Osteoblast (primary cell): Measurements from ENCODE around the gene RASSF1. TPM values are rescaled to one million over a fixed set of nuclear protein-coding genes. Genes with fewer than 3 reads are reported as not detected.

ENCODE experiments used
- DNase-seq: peaks from one replicate; pipeline ENCODE4 v3.0.0; 2011; ENCODE audit warnings: low spot score, mixed read lengths; ENCODE audit not compliant: insufficient read length; ENCODE audit errors: missing footprints
- H2AFZ ChIP-seq: 2 replicates; pipeline ENCODE4 v1.6.0; 2011; ENCODE audit warnings: mild to moderate bottlenecking, low read length
- H3K27ac ChIP-seq: 2 replicates; pipeline ENCODE4 v1.5.1; 2011; ENCODE audit warnings: mild to moderate bottlenecking, low read depth, low read length, moderate library complexity
- H3K27me3 ChIP-seq: 2 replicates; pipeline ENCODE4 v1.6.0; 2012; ENCODE audit warnings: mild to moderate bottlenecking, control low read depth, inconsistent platforms, low read length, moderate library complexity; ENCODE audit not compliant: insufficient read depth
- H3K36me3 ChIP-seq: 2 replicates; pipeline ENCODE4 v1.5.1; 2011; ENCODE audit warnings: mild to moderate bottlenecking, low read length, control low read depth, moderate library complexity; ENCODE audit not compliant: insufficient read depth
- H3K4me1 ChIP-seq: 2 replicates; pipeline ENCODE4 v1.5.1; 2011; ENCODE audit warnings: mild to moderate bottlenecking, low read length, control low read depth, moderate library complexity; ENCODE audit not compliant: insufficient read depth
- H3K4me2 ChIP-seq: 2 replicates; pipeline ENCODE4 v1.6.0; 2011; ENCODE audit warnings: mild to moderate bottlenecking, low read length; ENCODE audit not compliant: insufficient read depth
- H3K4me3 ChIP-seq: fragments of 200-600 bp; sonication (generic); 3 replicates; pipeline ENCODE4 v1.5.1; 2012; ENCODE audit warnings: mild to moderate bottlenecking, low read length, inconsistent platforms; ENCODE audit not compliant: insufficient read depth
- H3K79me2 ChIP-seq: 2 replicates; pipeline ENCODE4 v1.6.0; 2012; ENCODE audit warnings: mild to moderate bottlenecking, low read length, control low read depth, inconsistent platforms; ENCODE audit not compliant: insufficient read depth
- H3K9me3 ChIP-seq: 2 replicates; pipeline ENCODE4 v1.5.1; 2011; ENCODE audit warnings: low read depth, low read length, control low read depth
- H4K20me1 ChIP-seq: 2 replicates; pipeline ENCODE4 v1.6.0; 2012; ENCODE audit warnings: mild to moderate bottlenecking, low read length, control low read depth; ENCODE audit not compliant: insufficient read depth
- total RNA-seq: library from RNA; depleted of rRNA; stranded (reverse); fragments of >200 nt; gene quantifications from 2 replicates; pipeline ENCODE4 v1.2.3, GENCODE V29; 2012
- TF ChIP-seq, protein P1 (sequence below): IDR thresholded peaks from 2 replicates; pipeline ENCODE4 v1.5.1; 2011; ENCODE audit warnings: mild to moderate bottlenecking, low read depth, low read length, moderate library complexity; ENCODE audit errors: extremely low read depth

The RASSF1 gene
- total RNA-seq, 1 donor, result 18.1 TPM

DNA sequence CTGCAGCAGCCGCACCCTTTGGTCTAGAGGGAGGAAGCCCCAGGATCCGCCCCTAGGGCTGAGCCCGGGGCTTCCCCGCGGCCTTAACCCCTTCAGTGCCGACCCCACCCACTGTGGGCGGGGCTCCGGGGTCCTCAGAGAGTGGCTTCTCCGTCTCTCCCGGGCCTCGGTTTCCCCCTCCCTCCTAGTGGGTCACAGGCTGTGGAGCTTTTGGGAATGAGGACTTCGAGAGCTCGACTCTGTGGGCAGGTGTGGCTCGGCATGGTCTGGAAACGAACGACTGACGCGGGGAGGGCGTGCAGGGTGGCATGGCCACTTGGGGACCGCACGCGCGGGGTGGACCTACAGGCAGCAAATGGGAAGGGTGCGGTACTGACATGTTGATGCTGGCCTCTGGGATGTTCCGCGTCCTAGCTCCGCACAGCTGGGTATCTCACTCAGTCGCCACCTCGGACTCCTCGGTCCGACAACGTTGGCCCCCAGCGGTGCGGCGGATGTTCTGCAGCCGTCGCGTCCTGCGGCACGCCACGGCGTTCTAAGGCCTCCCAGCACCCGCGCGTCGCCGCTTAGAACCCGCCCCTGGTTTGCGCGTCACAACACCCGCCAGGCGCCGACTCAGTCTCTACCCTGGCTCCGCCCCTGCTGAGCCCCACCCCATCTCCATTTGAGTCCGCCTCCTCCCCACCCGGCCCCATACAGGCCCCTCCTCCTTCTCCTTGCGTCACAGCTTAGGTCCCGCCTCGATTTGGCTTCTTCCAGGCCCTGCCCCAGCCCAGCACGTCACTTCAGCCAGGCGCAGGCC lies 41.6 kb downstream of the RASSF1 start, which contains the start of the genes HYAL3 and NAA80:
Gene HYAL3, minus strand, starts transcription at position 570 of the 802 bp plus-strand sequence. CDS start 3,803 bp downstream, outside the sequence.
Gene NAA80, minus strand, starts transcription at position 570 of the 802 bp plus-strand sequence. CDS start 1,942 bp downstream, outside the sequence.
- Histone ChIP-seq H3K36me3 (no peaks in the 10 kb centered on the region), H3K4me1 (peaks cover 21% of the 10 kb centered on the region), H3K27ac (peak within 1 kb of the TSS; percentile 85), H2AFZ (peak within 1 kb of the TSS; percentile 98), H3K4me2 (peak within 1 kb of the TSS; percentile 86), H3K4me3 (peak within 1 kb of the TSS; percentile 78), H3K27me3 (no peaks in the 10 kb centered on the region), H4K20me1 (no peaks in the 10 kb centered on the region), H3K79me2 (peaks cover 12% of the 10 kb centered on the region), H3K9me3 (no peaks in the 10 kb centered on the region)
- DNase-seq, result peak; percentile 100
- TF ChIP-seq, protein P1, sequence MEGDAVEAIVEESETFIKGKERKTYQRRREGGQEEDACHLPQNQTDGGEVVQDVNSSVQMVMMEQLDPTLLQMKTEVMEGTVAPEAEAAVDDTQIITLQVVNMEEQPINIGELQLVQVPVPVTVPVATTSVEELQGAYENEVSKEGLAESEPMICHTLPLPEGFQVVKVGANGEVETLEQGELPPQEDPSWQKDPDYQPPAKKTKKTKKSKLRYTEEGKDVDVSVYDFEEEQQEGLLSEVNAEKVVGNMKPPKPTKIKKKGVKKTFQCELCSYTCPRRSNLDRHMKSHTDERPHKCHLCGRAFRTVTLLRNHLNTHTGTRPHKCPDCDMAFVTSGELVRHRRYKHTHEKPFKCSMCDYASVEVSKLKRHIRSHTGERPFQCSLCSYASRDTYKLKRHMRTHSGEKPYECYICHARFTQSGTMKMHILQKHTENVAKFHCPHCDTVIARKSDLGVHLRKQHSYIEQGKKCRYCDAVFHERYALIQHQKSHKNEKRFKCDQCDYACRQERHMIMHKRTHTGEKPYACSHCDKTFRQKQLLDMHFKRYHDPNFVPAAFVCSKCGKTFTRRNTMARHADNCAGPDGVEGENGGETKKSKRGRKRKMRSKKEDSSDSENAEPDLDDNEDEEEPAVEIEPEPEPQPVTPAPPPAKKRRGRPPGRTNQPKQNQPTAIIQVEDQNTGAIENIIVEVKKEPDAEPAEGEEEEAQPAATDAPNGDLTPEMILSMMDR, result no peak

DNA sequence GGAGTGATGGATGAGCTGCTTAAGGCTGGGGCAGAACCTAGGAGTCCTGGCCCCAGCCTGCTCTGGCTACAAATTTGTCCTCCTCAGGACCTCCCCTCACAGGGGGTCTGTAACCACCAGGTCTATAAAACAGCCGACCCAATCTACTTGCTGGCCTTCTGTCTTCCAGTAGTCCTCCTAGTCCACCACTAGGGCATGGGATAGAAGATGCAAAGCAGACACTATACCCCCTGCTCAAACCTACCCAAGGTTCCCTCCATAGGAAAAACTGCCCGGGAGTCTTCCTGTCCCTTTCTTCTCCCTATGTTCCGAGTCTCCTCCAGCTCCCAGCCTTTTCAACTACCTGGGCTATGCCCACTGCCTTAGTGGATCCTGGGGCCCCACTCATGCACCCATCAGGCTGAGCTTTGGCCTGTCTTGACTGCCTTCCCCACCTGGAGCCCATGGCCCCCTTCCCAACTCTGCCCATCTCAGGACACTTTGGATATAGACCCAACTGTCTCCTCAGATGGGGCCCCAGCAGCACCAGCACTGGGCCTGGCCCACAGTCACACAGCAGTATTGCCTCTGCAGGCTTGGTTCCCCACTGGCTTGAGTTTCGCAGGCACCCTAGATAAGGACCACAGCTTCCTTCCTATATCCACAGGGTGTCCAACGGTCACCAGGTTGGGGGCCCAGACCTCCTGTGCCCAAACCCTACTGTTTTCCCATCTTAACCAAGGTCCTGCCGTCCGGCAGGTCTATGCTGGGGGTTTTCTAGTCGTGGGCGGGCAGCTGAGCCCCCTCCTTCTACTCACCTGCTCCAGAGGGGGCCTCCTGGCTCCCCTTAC lies 42.5 kb downstream of the RASSF1 start:
- H3K27me3 ChIP-seq, result no peaks in the 10 kb centered on the region

GRCh38 chr3:50297384-50297775 lies 43.3 kb downstream of the RASSF1 start:
- Histone ChIP-seq H3K4me3 (no peak overlapping the region), H2AFZ (no peak overlapping the region), H3K36me3 (no peaks in the 10 kb centered on the region), H3K9me3 (no peaks in the 10 kb centered on the region), H3K79me2 (peaks cover 12% of the 10 kb centered on the region), H3K4me1 (peaks cover 26% of the 10 kb centered on the region), H3K4me2 (no peak overlapping the region), H3K27ac (no peak overlapping the region), H4K20me1 (no peaks in the 10 kb centered on the region), H3K27me3 (no peaks in the 10 kb centered on the region)
- no peak for DNase-seq
- TF ChIP-seq, protein P1, result no peak

More for the DNA sequence above, 42.5 kb downstream of the RASSF1 start:
- H3K36me3 ChIP-seq, result no peaks in the 10 kb centered on the region
- no peaks in the 10 kb centered on the region for H4K20me1 ChIP-seq
- no peaks in the 10 kb centered on the region for H3K9me3 ChIP-seq
- peak overlapping the region; percentile 78 for H3K4me3 ChIP-seq
- H3K79me2 ChIP-seq, result peaks cover 12% of the 10 kb centered on the region
- peak overlapping the region; percentile 54 for H3K27ac ChIP-seq
- peak overlapping the region; percentile 86 for H3K4me2 ChIP-seq
- no peak overlapping the region for H2AFZ ChIP-seq
- peaks cover 21% of the 10 kb centered on the region for H3K4me1 ChIP-seq
- peak; percentile 92 for DNase-seq
- TF ChIP-seq, protein P1, result peak; percentile 32
